T-helper 1 cell treated with Interleukin-12 subunit alpha and Interleukin-12 subunit beta and Interleukin-4 antibody, amounts not matched to agents 30 ng/mL and 1 ng/mL, for 36 hours (primary cell): ENCODE data around the gene ADAM22. TPM values are rescaled to one million over a fixed set of nuclear protein-coding genes. Genes with fewer than 3 reads are reported as not detected.

Experiments used
- total RNA-seq: library from RNA; stranded (reverse); gene quantifications from 2 replicates; pipeline ENCODE4 v1.2.3, GENCODE V29; 2022

Gene ADAM22
- total RNA-seq, 1 donor from 2014 or later = 1.2 TPM

Other genes with a start within 250 kb of the ADAM22 start
- 40.9 and 42.1 TPM in 2 replicates for gene SLC25A40, start 57.9 kb upstream of the ADAM22 start, total RNA-seq
- gene DBF4, start 57.8 kb upstream of the ADAM22 start, total RNA-seq = 52.2 and 58.0 TPM in 2 replicates